ENCODE results near the gene KRT20. TPM values are rescaled to one million over a fixed set of nuclear protein-coding genes. Genes with fewer than 3 reads are reported as not detected.

Gene KRT20
- total and polyA plus RNA-seq, 2 donors (not counting 3 experiments of a cell fraction or from before 2014, with no cell fraction given), result not detected

GRCh38 chr17:40886090-40886489 lies 1.0 kb upstream of the KRT20 start:
- no peaks in the 10 kb centered on the region for H3K79me2 ChIP-seq (ENCODE audit: control insufficient read depth, insufficient read depth, low read length)
- intact Hi-C loops (cut with micrococcal nuclease) (no loop called here), dilution Hi-C loops (cut with MboI; ENCODE audit: extremely low pct_ligation_motif_present, low sequenced_read_pairs) (no loop called here)
- CTCF ChIA-PET, result interaction anchor here (1.4 kb wide), 1 partner anchor 8 kb away, joined by 5 read pairs; no protein-coding TSS in a partner anchor
- H3K4me2 ChIP-seq (ENCODE audit: insufficient read depth, low read length), result no peak overlapping the region
- H3K36me3 ChIP-seq (ENCODE audit: control insufficient read depth in 2 of 2, extremely low read depth in 1 of 2, insufficient read depth in 2 of 2, low read length in 2 of 2), result no peaks in the 10 kb centered on the region
- H3K4me1 ChIP-seq (ENCODE audit: control insufficient read depth, extremely low read depth, insufficient read depth, low read length), result no peaks in the 10 kb centered on the region
- H3K4me3 ChIP-seq (replicated peaks in 1 of 3; ENCODE audit: insufficient read depth in 1 of 3, low read depth in 1 of 3, low read length in 3 of 3), result no peak overlapping the region
- FAIRE-seq (no peak), DNase-seq (ENCODE audit: low read depth, low spot score) (peak; percentile 5)
- H3K27me3 ChIP-seq (ENCODE audit: control insufficient read depth in 2 of 2, insufficient read depth in 2 of 2, low read length in 2 of 2), result peaks cover 10 to 25% of the 10 kb centered on the region in 2 experiments
- no peak for TF ChIP-seq MYC (IDR thresholded peaks at IDR 0.05; ENCODE audit: low read depth, low read length)
- TF ChIP-seq, protein P1, sequence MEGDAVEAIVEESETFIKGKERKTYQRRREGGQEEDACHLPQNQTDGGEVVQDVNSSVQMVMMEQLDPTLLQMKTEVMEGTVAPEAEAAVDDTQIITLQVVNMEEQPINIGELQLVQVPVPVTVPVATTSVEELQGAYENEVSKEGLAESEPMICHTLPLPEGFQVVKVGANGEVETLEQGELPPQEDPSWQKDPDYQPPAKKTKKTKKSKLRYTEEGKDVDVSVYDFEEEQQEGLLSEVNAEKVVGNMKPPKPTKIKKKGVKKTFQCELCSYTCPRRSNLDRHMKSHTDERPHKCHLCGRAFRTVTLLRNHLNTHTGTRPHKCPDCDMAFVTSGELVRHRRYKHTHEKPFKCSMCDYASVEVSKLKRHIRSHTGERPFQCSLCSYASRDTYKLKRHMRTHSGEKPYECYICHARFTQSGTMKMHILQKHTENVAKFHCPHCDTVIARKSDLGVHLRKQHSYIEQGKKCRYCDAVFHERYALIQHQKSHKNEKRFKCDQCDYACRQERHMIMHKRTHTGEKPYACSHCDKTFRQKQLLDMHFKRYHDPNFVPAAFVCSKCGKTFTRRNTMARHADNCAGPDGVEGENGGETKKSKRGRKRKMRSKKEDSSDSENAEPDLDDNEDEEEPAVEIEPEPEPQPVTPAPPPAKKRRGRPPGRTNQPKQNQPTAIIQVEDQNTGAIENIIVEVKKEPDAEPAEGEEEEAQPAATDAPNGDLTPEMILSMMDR (IDR thresholded peaks at IDR 0.05; ENCODE audit: extremely low read depth in 1 of 2, insufficient read depth in 1 of 2, low read depth in 1 of 2, low read length in 2 of 2), result no peak
- no peak for TF ChIP-seq FOS (IDR thresholded peaks at IDR 0.05; ENCODE audit: borderline replicate concordance, insufficient read depth, low read length)
- TF ChIP-seq EZH2 (IDR thresholded peaks at IDR 0.05; ENCODE audit: borderline replicate concordance, low read depth, low read length, severe bottlenecking), result no peak
- no peak for TF ChIP-seq MAX (IDR thresholded peaks at IDR 0.05; ENCODE audit: insufficient read depth, insufficient read length)
- TF ChIP-seq POLR2AphosphoS5 (IDR thresholded peaks at IDR 0.05; ENCODE audit: insufficient read depth, low read depth, low read length), result no peak
- no peak for TF ChIP-seq JUN (IDR thresholded peaks at IDR 0.05; ENCODE audit: borderline replicate concordance, insufficient read depth, insufficient read length, low read depth)
- no peak for TF ChIP-seq GATA2 (IDR thresholded peaks at IDR 0.05; ENCODE audit: insufficient read depth, insufficient read length, low read depth, low read length)
- no peak for TF ChIP-seq POLR2A (IDR thresholded peaks at IDR 0.05; ENCODE audit: low read depth, low read length)
- H2AFZ ChIP-seq (ENCODE audit: low read depth, low read length), result no peak overlapping the region
- no peak overlapping the region for H3K9ac ChIP-seq (replicated peaks; ENCODE audit: extremely low read depth, insufficient read depth, low read length)
- H3K9me1 ChIP-seq (replicated peaks; ENCODE audit: control insufficient read depth, extremely low read depth, insufficient read depth, low read length), result no peaks in the 10 kb centered on the region
- no peak overlapping the region for H3K27ac ChIP-seq (ENCODE audit: insufficient read depth, low read depth, low read length)
- H3K9me3 ChIP-seq (replicated peaks; ENCODE audit: control insufficient read depth, insufficient read depth, low read length), result no peaks in the 10 kb centered on the region
- BruUV-seq (replicated peaks), result no TSS peak
- POLR2A ChIA-PET, result no interaction called here
- H4K20me1 ChIP-seq (replicated peaks; ENCODE audit: control insufficient read depth, extremely low read depth, insufficient read depth, low read length), result no peaks in the 10 kb centered on the region

Measured in endothelial cell of umbilical vein (primary cell).